ENCODE measurements around the gene PLXND1.

- TF ChIP-seq POLR2A (IDR thresholded peaks at IDR 0.05; ENCODE audit: low read depth) = no peak
- TF ChIP-seq CTCF (IDR thresholded peaks at IDR 0.05) = no peak
These were observed 9.8 kb upstream of the PLXND1 start for GRCh38 chr3:129616291-129616690.
